NCI-H524 (cell line): ENCODE data around the gene SH3PXD2B.
"Not testable (repeated sequence)": the region's sequence is repeated elsewhere in the genome, so short reads cannot be mapped to it uniquely, and the experiment has no call there.

Source experiments
- DNase-seq, 2 experiments: peaks; one replicate each; lab custom pipeline; 2025; lab: John Stamatoyannopoulos, UW

Gene SH3PXD2B

GRCh38 chr5:172368699-172369098, 85.6 kb downstream of the SH3PXD2B start:
- DNase-seq: not testable (repeated sequence)

GRCh38 chr5:172365948-172366608, 88.2 kb downstream of the SH3PXD2B start:
- no peak for DNase-seq

GRCh38 chr5:172364773-172365172, 89.6 kb downstream of the SH3PXD2B start:
- DNase-seq: no peak

- DNase-seq: no peak
Measured at GRCh38 chr5:172362755-172363154, 91.6 kb downstream of the SH3PXD2B start.

- no peak for DNase-seq
Measured at GRCh38 chr5:172361566-172362238, 92.6 kb downstream of the SH3PXD2B start.

- DNase-seq: no peak
Measured at GRCh38 chr5:172358345-172358744, 96.0 kb downstream of the SH3PXD2B start.

- no peak for DNase-seq
Measured at GRCh38 chr5:172356527-172356926, 97.8 kb downstream of the SH3PXD2B start.

- DNase-seq: no peak
Measured at GRCh38 chr5:172356047-172356446, 98.3 kb downstream of the SH3PXD2B start.

GRCh38 chr5:172353846-172354245, 100.5 kb downstream of the SH3PXD2B start:
- no peak for DNase-seq

GRCh38 chr5:172353271-172353812, 101.0 kb downstream of the SH3PXD2B start:
- DNase-seq: no peak

- DNase-seq: peak in 1 of 2 experiments; percentile 40
Measured at GRCh38 chr5:172352526-172352925, 101.8 kb downstream of the SH3PXD2B start.

GRCh38 chr5:172351240-172351778, 103.0 kb downstream of the SH3PXD2B start:
- DNase-seq: no peak

- peak; percentile 90 to 97 for DNase-seq
Measured at GRCh38 chr5:172350212-172351181, 103.8 kb downstream of the SH3PXD2B start.

- not testable (repeated sequence) for DNase-seq
Measured at GRCh38 chr5:172348733-172349132, 105.6 kb downstream of the SH3PXD2B start.

- DNase-seq: no peak
Measured at GRCh38 chr5:172348084-172348483, 106.2 kb downstream of the SH3PXD2B start.

GRCh38 chr5:172347496-172348052, 106.8 kb downstream of the SH3PXD2B start:
- no peak for DNase-seq

- no peak for DNase-seq
Measured at GRCh38 chr5:172345881-172346280, 108.4 kb downstream of the SH3PXD2B start.

GRCh38 chr5:172344855-172345409, 109.4 kb downstream of the SH3PXD2B start:
- no peak for DNase-seq

- DNase-seq: no peak
Measured at GRCh38 chr5:172343741-172344140, 110.6 kb downstream of the SH3PXD2B start.

GRCh38 chr5:172342918-172343317, 111.4 kb downstream of the SH3PXD2B start:
- DNase-seq: no peak
